GM12878 (cell line): ENCODE results near the gene NPC1. TPM values are rescaled to one million over a fixed set of nuclear protein-coding genes. Genes with fewer than 3 reads are reported as not detected.
A peak's percentile ranks its signal among the peaks of the same experiment; 100 is the strongest.

ENCODE experiments used
- ATAC-seq: fragments of 200-7000 bp; cut with Tn5 transposase; 3 replicates; pipeline ENCODE4 v1.9.1; 2020; ENCODE audit warnings: mild to moderate bottlenecking, moderate library complexity
- BruUV-seq: library from RNA; stranded (reverse); fragments of 400-500 nt; replicated peaks from 2 replicates; lab custom pipeline; 2021; lab: Mats Ljungman, UMichigan
- CTCF ChIA-PET: fragments of 300-600 bp; sonication (Branson Sonifier 250); formaldehyde crosslinking; extraction: SDS; loops from one replicate; lab custom pipeline; 2021; ENCODE audit warnings: inconsistent platforms; lab: Yijun Ruan, JAX
- POLR2A ChIA-PET: fragments of 350-600 bp; formaldehyde crosslinking; extraction: SDS; loops from one replicate; lab custom pipeline; 2021; ENCODE audit warnings: inconsistent platforms; lab: Charles Lee
- RAD21 ChIA-PET: fragments of 300-600 bp; sonication (Branson Sonifier 250); formaldehyde crosslinking; loops from one replicate; lab custom pipeline; 2023; ENCODE audit warnings: antibody characterized with exemption; ENCODE audit not compliant: unreplicated experiment; lab: Charles Lee
- SMC1A ChIA-PET: fragments of 300-600 bp; sonication (Branson Sonifier 250); formaldehyde crosslinking; loops from one replicate; lab custom pipeline; 2023; ENCODE audit not compliant: unreplicated experiment, uncharacterized antibody; lab: Charles Lee
- DNase-seq: peaks from one replicate; pipeline ENCODE4 v3.0.0-alpha.2; 2011; ENCODE audit warnings: low read depth, low spot score
- FAIRE-seq: peaks from 3 replicates; lab custom pipeline; 2011; peaks lifted over from hg19 to GRCh38; lab: Jason Lieb, UNC
- H2AFZ ChIP-seq: 2 replicates; pipeline ENCODE4 v1.6.0; 2011; ENCODE audit warnings: low read depth, low read length, control low read depth; ENCODE audit not compliant: control insufficient read depth
- H3K27ac ChIP-seq: 2 replicates; pipeline ENCODE4 v1.5.1; 2011; ENCODE audit warnings: control low read depth; ENCODE audit not compliant: control insufficient read depth, insufficient read depth
- H3K27me3 ChIP-seq, 2 experiments: replicated peaks in 1 of 2; 2 replicates each; pipeline versions ENCODE4 v1.6.0 to v1.6.1; 2011; ENCODE audit warnings: low read length in 1 of 2; ENCODE audit not compliant: control insufficient read depth in 2 of 2, insufficient read depth in 2 of 2
- H3K36me3 ChIP-seq, 2 experiments: 2 replicates each; pipeline ENCODE4 v1.5.1; 2011; ENCODE audit warnings: low read length in 1 of 2; ENCODE audit not compliant: control insufficient read depth in 2 of 2, insufficient read depth in 2 of 2
- H3K4me1 ChIP-seq: 2 replicates; pipeline ENCODE4 v1.6.1; 2011; ENCODE audit warnings: mild to moderate bottlenecking, low read length, moderate library complexity, mixed read lengths; ENCODE audit not compliant: control insufficient read depth, insufficient read depth
- H3K4me2 ChIP-seq: 2 replicates; pipeline ENCODE4 v1.6.0; 2011; ENCODE audit warnings: control low read depth; ENCODE audit not compliant: control insufficient read depth, insufficient read depth
- H3K4me3 ChIP-seq: fragments of 200-600 bp; sonication (generic); 2 replicates; pipeline ENCODE4 v1.5.1; 2016
- H3K79me2 ChIP-seq: 2 replicates; pipeline ENCODE4 v1.6.0; 2011; ENCODE audit warnings: low read length; ENCODE audit not compliant: control insufficient read depth, insufficient read depth
- H3K9ac ChIP-seq: 2 replicates; pipeline ENCODE4 v1.8.0; 2011; ENCODE audit warnings: low read length, control low read depth, mixed read lengths; ENCODE audit not compliant: control insufficient read depth, insufficient read depth
- H3K9me3 ChIP-seq: replicated peaks from 3 replicates; pipeline ENCODE4 v1.5.1; 2011; ENCODE audit warnings: mild to moderate bottlenecking, low read length; ENCODE audit not compliant: control insufficient read depth, insufficient read depth
- H4K20me1 ChIP-seq: 2 replicates; pipeline ENCODE4 v1.6.0; 2011; ENCODE audit not compliant: control insufficient read depth, insufficient read depth
- BCL3 ChIP-seq: IDR thresholded peaks from 2 replicates; pipeline ENCODE4 v1.6.1; 2011; ENCODE audit warnings: borderline replicate concordance, low read depth, mild to moderate bottlenecking, moderate library complexity, low read length; ENCODE audit not compliant: insufficient read depth, poor library complexity, severe bottlenecking
- MEF2B ChIP-seq: fragments of 450-650 bp; IDR thresholded peaks from 2 replicates; pipeline ENCODE4 v1.6.1; 2018; ENCODE audit warnings: mild to moderate bottlenecking, moderate library complexity; ENCODE audit not compliant: partially characterized antibody, poor library complexity, severe bottlenecking
- NR2C2 ChIP-seq: IDR thresholded peaks from 2 replicates; pipeline ENCODE4 v1.6.1; 2011; ENCODE audit warnings: borderline replicate concordance, low read depth; ENCODE audit not compliant: control insufficient read depth, insufficient read length
- RUNX3 ChIP-seq: IDR thresholded peaks from 2 replicates; pipeline ENCODE4 v1.6.1; 2012; ENCODE audit warnings: low read length, inconsistent platforms
- WGBS: methylation state at CpG from one replicate; pipeline ENCODE4 v1.1.6; 2016; ENCODE audit warnings: low lambda C conversion rate; ENCODE audit not compliant: insufficient replicate concordance, insufficient coverage; ENCODE audit errors: missing lambda C conversion rate; 5-methylcytosine and 5-hydroxymethylcytosine counted together
- in situ Hi-C: fragments of 300-500 bp; cut with MboI; formaldehyde crosslinking; loops from 9 replicates; pipeline ENCODE4 v1.14.3; 2018; ENCODE audit warnings: mixed read lengths
- intact Hi-C: fragments of 100-400 bp; cut with micrococcal nuclease; formaldehyde crosslinking; loops from one replicate; pipeline ENCODE4 v1.14.2; 2022; ENCODE audit not compliant: unreplicated experiment
- polyA plus RNA-seq, 11 experiments: library from polyadenylated mRNA; depleted of rRNA in 4 of 11; unstranded in 6 of 11; stranded (reverse) in 5 of 11; fragments of >200 nt; fragmentation: Nextera tagmentation in 4 of 11; fragmentation: Illumina TruSeq in 1 of 11; extraction: Ambion mirVana in 4 of 11; extraction: Trizol in 1 of 11; gene quantifications; 1 replicate in 1 of 11; 2 replicates in 10 of 11; pipeline versions ENCODE4 v1.2.1 to v1.2.3, GENCODE V29; 2011 to 2016; ENCODE audit warnings: inconsistent platforms in 2 of 11, missing spikeins in 2 of 11, low read depth in 1 of 11
- total RNA-seq, 4 experiments: library from RNA; depleted of rRNA in 3 of 4; stranded (reverse); fragments of >200 nt in 3 of 4; fragmentation: Illumina TruSeq in 1 of 4; extraction: Trizol in 1 of 4; gene quantifications; 2 replicates each; pipeline versions ENCODE4 v1.2.1 to v1.2.3, GENCODE V29; 2013 to 2021

Gene NPC1
- total and polyA plus RNA-seq, 10 of the 15 experiments (the other 5 are each of a cell fraction or from before 2014, with no cell fraction given), result 10.1 to 45.2 (median 19.4) TPM

GRCh38 chr18:23573626-23574431 lies 12.5 kb downstream of the NPC1 start:
- no peak overlapping the region for H2AFZ ChIP-seq
- peak overlapping the region; percentile 37; the same call in 1 of the 2 replicates for H3K9ac ChIP-seq
- ATAC-seq, result peak; percentile 57
- peak overlapping the region; percentile 22 for H3K4me2 ChIP-seq
- DNase-seq, result no peak
- H3K27me3 ChIP-seq, result no peaks in the 10 kb centered on the region
- no peaks in the 10 kb centered on the region for H3K9me3 ChIP-seq
- RAD21 ChIA-PET, result no interaction called here
- H3K4me1 ChIP-seq, result peaks cover 22% of the 10 kb centered on the region
- in situ Hi-C loops (no loop called here), intact Hi-C loops (no loop called here)
- peaks cover 2% of the 10 kb centered on the region for H3K79me2 ChIP-seq
- no TSS peak for BruUV-seq
- no peak overlapping the region for H3K4me3 ChIP-seq
- FAIRE-seq, result no peak
- H3K27ac ChIP-seq, result peak overlapping the region; percentile 56
- WGBS, result 7% methylated on average over 6 of the region's 6 CpGs
- no peak for TF ChIP-seq NR2C2
- TF ChIP-seq BCL3, result no peak
- peak; percentile 17 for TF ChIP-seq MEF2B
- peak; percentile 48 for TF ChIP-seq RUNX3
- SMC1A ChIA-PET, result interaction anchor here (1.2 to 1.4 kb wide), 2 partner anchors 8 to 129 kb away, joined by 3 to 5 read pairs; no protein-coding TSS in a partner anchor
- peaks cover 4 to 28% of the 10 kb centered on the region in 2 experiments for H3K36me3 ChIP-seq
- H4K20me1 ChIP-seq, result no peaks in the 10 kb centered on the region
- CTCF ChIA-PET, result interaction anchor here (0.8 to 1.5 kb wide), 2 partner anchors 12 to 58 kb away, joined by 3 read pairs; no protein-coding TSS in a partner anchor
- POLR2A ChIA-PET, result no interaction called here
